WTC11 (cell line): ENCODE results near the gene ATP2B2. TPM values are rescaled to one million over a fixed set of nuclear protein-coding genes. Genes with fewer than 3 reads are reported as not detected.

Source experiments
- ATAC-seq: fragments of 200-7000 bp; cut with Tn5 transposase; 2 replicates; pipeline ENCODE4 v1.10.0; 2021; ENCODE audit warnings: mild to moderate bottlenecking, moderate library complexity
- CTCF ChIA-PET: fragments of 300-600 bp; sonication (Branson Sonifier 250); formaldehyde crosslinking; loops from one replicate; lab custom pipeline; 2021; ENCODE audit warnings: antibody characterized with exemption; lab: Charles Lee
- POLR2A ChIA-PET: fragments of 350-600 bp; sonication (Branson Sonifier 250); formaldehyde crosslinking; loops from one replicate; lab custom pipeline; 2021; ENCODE audit warnings: antibody characterized with exemption; lab: Charles Lee
- DNase-seq: peaks from one replicate; pipeline ENCODE4 v3.0.0; 2021; ENCODE audit warnings: low spot score
- H3K27ac Mint-ChIP-seq: 2 replicates; pipeline ENCODE4 v1.8.0; 2021; ENCODE audit warnings: mixed read lengths
- H3K27me3 Mint-ChIP-seq: 2 replicates; pipeline ENCODE4 v1.8.0; 2021; ENCODE audit warnings: low read depth, mild to moderate bottlenecking, moderate library complexity, mixed read lengths
- H3K36me3 Mint-ChIP-seq: 2 replicates; pipeline ENCODE4 v1.8.0; 2021; ENCODE audit warnings: mixed read lengths
- H3K4me1 Mint-ChIP-seq: 2 replicates; pipeline ENCODE4 v1.8.0; 2022; ENCODE audit warnings: mixed read lengths
- H3K4me3 Mint-ChIP-seq: 2 replicates; pipeline ENCODE4 v1.8.0; 2021; ENCODE audit warnings: mild to moderate bottlenecking, moderate library complexity, mixed read lengths
- H3K9me3 Mint-ChIP-seq: 2 replicates; pipeline ENCODE4 v1.8.0; 2021; ENCODE audit warnings: mixed read lengths
- ATF2 ChIP-seq: sonication (generic); formaldehyde crosslinking; IDR thresholded peaks from 2 replicates; pipeline ENCODE4 v1.8.1; 2022; ENCODE audit warnings: low read depth, missing genetic modification reagents, borderline replicate concordance
- ATF6 ChIP-seq: sonication (generic); formaldehyde crosslinking; IDR thresholded peaks from 2 replicates; pipeline ENCODE4 v1.8.1; 2023; ENCODE audit warnings: mild to moderate bottlenecking, missing genetic modification reagents
- CDX4 ChIP-seq: fragments of 250-450 bp; sonication (Bioruptor Pico); IDR thresholded peaks from 2 replicates; pipeline ENCODE4 v1.9.0; 2021; ENCODE audit warnings: moderate library complexity, mild to moderate bottlenecking, inconsistent platforms, borderline replicate concordance
- CREB1 ChIP-seq: sonication (generic); formaldehyde crosslinking; IDR thresholded peaks from 2 replicates; pipeline ENCODE4 v1.8.0; 2023; ENCODE audit warnings: mild to moderate bottlenecking, missing genetic modification reagents
- CREM ChIP-seq: sonication (generic); formaldehyde crosslinking; IDR thresholded peaks from 2 replicates; pipeline ENCODE4 v1.8.1; 2022; ENCODE audit warnings: mild to moderate bottlenecking, missing genetic modification reagents, moderate library complexity
- E2F4 ChIP-seq: sonication (generic); formaldehyde crosslinking; IDR thresholded peaks from 2 replicates; pipeline ENCODE4 v1.8.1; 2022; ENCODE audit warnings: low read depth, mild to moderate bottlenecking, moderate library complexity, missing genetic modification reagents, borderline replicate concordance
- E2F5 ChIP-seq: sonication (generic); formaldehyde crosslinking; IDR thresholded peaks from 2 replicates; pipeline ENCODE4 v1.8.1; 2022; ENCODE audit warnings: mild to moderate bottlenecking, moderate library complexity, missing genetic modification reagents
- ETV6 ChIP-seq: sonication (generic); formaldehyde crosslinking; IDR thresholded peaks from 2 replicates; pipeline ENCODE4 v1.8.1; 2022; ENCODE audit warnings: mild to moderate bottlenecking, missing genetic modification reagents
- FOXJ3 ChIP-seq: sonication (generic); formaldehyde crosslinking; IDR thresholded peaks from 2 replicates; pipeline ENCODE4 v1.9.0; 2021; ENCODE audit warnings: missing genetic modification reagents, mild to moderate bottlenecking, borderline replicate concordance
- GRHL2 ChIP-seq: fragments of 250-450 bp; sonication (Bioruptor Pico); IDR thresholded peaks from 2 replicates; pipeline ENCODE4 v1.8.0; 2022; ENCODE audit warnings: mild to moderate bottlenecking, moderate library complexity; ENCODE audit not compliant: insufficient replicate concordance, severe bottlenecking
- IRF2 ChIP-seq: sonication (generic); formaldehyde crosslinking; IDR thresholded peaks from 2 replicates; pipeline ENCODE4 v1.8.0; 2022; ENCODE audit warnings: low read depth, missing genetic modification reagents, borderline replicate concordance
- JUN ChIP-seq: sonication (generic); formaldehyde crosslinking; IDR thresholded peaks from 2 replicates; pipeline ENCODE4 v1.8.0; 2023; ENCODE audit warnings: mild to moderate bottlenecking, missing genetic modification reagents
- MYBL2 ChIP-seq: sonication (generic); formaldehyde crosslinking; IDR thresholded peaks from 2 replicates; pipeline ENCODE4 v1.8.1; 2023; ENCODE audit warnings: mild to moderate bottlenecking, moderate library complexity, missing genetic modification reagents
- NFATC4 ChIP-seq: fragments of 250-450 bp; sonication (Bioruptor Pico); IDR thresholded peaks from 2 replicates; pipeline ENCODE4 v1.9.0; 2021; ENCODE audit warnings: mild to moderate bottlenecking
- OVOL2 ChIP-seq: fragments of 250-450 bp; sonication (Bioruptor Pico); IDR thresholded peaks from 2 replicates; pipeline ENCODE4 v1.9.0; 2021; ENCODE audit warnings: mild to moderate bottlenecking, borderline replicate concordance
- RELA ChIP-seq: sonication (generic); formaldehyde crosslinking; IDR thresholded peaks from 2 replicates; pipeline ENCODE4 v1.8.1; 2022; ENCODE audit warnings: missing genetic modification reagents, mild to moderate bottlenecking, borderline replicate concordance
- RORB ChIP-seq: fragments of 250-450 bp; sonication (Bioruptor Pico); IDR thresholded peaks from 2 replicates; pipeline ENCODE4 v1.9.0; 2021; ENCODE audit warnings: mild to moderate bottlenecking
- ZBTB43 ChIP-seq: sonication (generic); formaldehyde crosslinking; IDR thresholded peaks from 2 replicates; pipeline ENCODE4 v1.8.1; 2023; ENCODE audit warnings: mild to moderate bottlenecking, missing genetic modification reagents
- ZNF232 ChIP-seq: sonication (generic); formaldehyde crosslinking; IDR thresholded peaks from 2 replicates; pipeline ENCODE4 v1.8.0; 2022; ENCODE audit warnings: mild to moderate bottlenecking, missing genetic modification reagents
- total RNA-seq: library from RNA; stranded (reverse); gene quantifications from 3 replicates; pipeline ENCODE4 v1.2.3, GENCODE V29; 2021

Gene ATP2B2
- total RNA-seq, 1 experiment from 2014 or later: 0.48 TPM

- Mint-ChIP-seq H3K27ac (no peak overlapping the region), H3K27me3 (peaks cover 3% of the 10 kb centered on the region; the same call in 1 of the 2 replicates), H3K4me1 (peaks cover 6% of the 10 kb centered on the region; the same call in 1 of the 2 replicates), H3K36me3 (no peaks in the 10 kb centered on the region), H3K4me3 (no peak overlapping the region)
- ChIA-PET POLR2A (no interaction called here), CTCF (interaction anchor here (0.6 to 1.5 kb wide), 7 partner anchors 9 to 320 kb away, joined by 3 to 6 read pairs (median 3); no protein-coding TSS in a partner anchor)
- peak; percentile 29; the same call in 1 of the 2 replicates for ATAC-seq
- DNase-seq: no peak
- TF ChIP-seq FOXJ3 (CRISPR knock-in tag): no peak
- TF ChIP-seq IRF2 (CRISPR knock-in tag): no peak
- TF ChIP-seq E2F4 (CRISPR knock-in tag): no peak
- TF ChIP-seq NFATC4 (CRISPR knock-in tag): no peak
- TF ChIP-seq CDX4: no peak
- no peak for TF ChIP-seq RORB
- TF ChIP-seq ATF6 (CRISPR knock-in tag): no peak
- TF ChIP-seq JUN: no peak
- no peak for TF ChIP-seq ZNF232 (CRISPR knock-in tag)
- TF ChIP-seq E2F5 (CRISPR knock-in tag): no peak
- no peak for TF ChIP-seq ZBTB43
- TF ChIP-seq ATF2: no peak
- TF ChIP-seq ETV6 (CRISPR knock-in tag): no peak
- TF ChIP-seq RELA (CRISPR knock-in tag): no peak
- no peak for TF ChIP-seq GRHL2
- no peak for TF ChIP-seq MYBL2 (CRISPR knock-in tag)
- TF ChIP-seq OVOL2 (CRISPR knock-in tag): no peak
- TF ChIP-seq CREB1 (CRISPR knock-in tag): no peak
- no peak for TF ChIP-seq CREM (CRISPR knock-in tag)
- TF ChIP-seq, all 79 proteins: peak for 0
- no peaks in the 10 kb centered on the region for H3K9me3 Mint-ChIP-seq
These were observed 87.5 kb downstream of the ATP2B2 start for GRCh38 chr3:10417847-10418246.
